HepG2 (cell line): Measurements from ENCODE around the gene AGT. TPM values are rescaled to one million over a fixed set of nuclear protein-coding genes. Genes with fewer than 3 reads are reported as not detected.

Source experiments
- MTF1 ChIP-seq: sonication (generic); formaldehyde crosslinking; IDR thresholded peaks from 2 replicates; pipeline ENCODE4 v1.5.0; 2020; ENCODE audit warnings: missing genetic modification reagents
- RBAK ChIP-seq: sonication (generic); formaldehyde crosslinking; IDR thresholded peaks from 2 replicates; pipeline ENCODE4 v1.5.1; 2020; ENCODE audit warnings: mild to moderate bottlenecking, missing genetic modification reagents
- SETDB1 ChIP-seq: sonication (generic); formaldehyde crosslinking; IDR thresholded peaks from 2 replicates; pipeline ENCODE4 v1.5.1; 2020; ENCODE audit warnings: missing genetic modification reagents, mild to moderate bottlenecking, borderline replicate concordance
- TEAD3 ChIP-seq: optimal IDR thresholded peaks from 2 replicates; pipeline ENCODE3; 2016; ENCODE audit warnings: borderline replicate concordance
- ZKSCAN5 ChIP-seq: sonication (generic); formaldehyde crosslinking; IDR thresholded peaks from 2 replicates; pipeline ENCODE4 v1.5.1; 2020; ENCODE audit warnings: mild to moderate bottlenecking, missing genetic modification reagents
- ZNF205 ChIP-seq: IDR thresholded peaks from 2 replicates; pipeline ENCODE4 v1.6.1; 2018; ENCODE audit warnings: missing biosample characterization, missing genetic modification reagents
- ZNF441 ChIP-seq: sonication (generic); formaldehyde crosslinking; IDR thresholded peaks from 2 replicates; pipeline ENCODE4 v1.7.0; 2021; ENCODE audit warnings: missing genetic modification reagents, borderline replicate concordance
- ZNF780A ChIP-seq: sonication (generic); formaldehyde crosslinking; IDR thresholded peaks from 2 replicates; pipeline ENCODE4 v1.8.0; 2022; ENCODE audit warnings: mild to moderate bottlenecking, missing genetic modification reagents, moderate library complexity
- ZNF83 ChIP-seq: sonication (generic); formaldehyde crosslinking; IDR thresholded peaks from 2 replicates; pipeline ENCODE4 v1.4.0; 2020; ENCODE audit warnings: missing genetic modification reagents, mild to moderate bottlenecking, borderline replicate concordance
- ZNF879 ChIP-seq: sonication (generic); formaldehyde crosslinking; IDR thresholded peaks from 2 replicates; pipeline ENCODE4 v1.8.1; 2023; ENCODE audit warnings: missing genetic modification reagents
- polyA plus RNA-seq, 8 experiments: library from polyadenylated mRNA; depleted of rRNA in 3 of 8; stranded (reverse) in 7 of 8; unstranded in 1 of 8; fragments of >200 nt; fragmentation: Illumina TruSeq in 4 of 8; extraction: Trizol in 4 of 8; gene quantifications; 2 replicates each; pipeline versions ENCODE4 v1.2.1 to v1.2.3, GENCODE V29; 2011 to 2016; ENCODE audit warnings: low read depth in 4 of 8, missing spikeins in 1 of 8, mixed read lengths in 1 of 8; ENCODE audit not compliant: insufficient read depth in 1 of 8
- total RNA-seq, 5 experiments: library from RNA; depleted of rRNA; stranded (reverse); fragments of >200 nt; fragmentation: Illumina TruSeq; extraction: Trizol; gene quantifications; 2 replicates each; pipeline ENCODE4 v1.2.3, GENCODE V29; 2016; ENCODE audit warnings: low read depth in 1 of 5
- TF ChIP-seq, protein P1 (sequence below): sonication (generic); formaldehyde crosslinking; IDR thresholded peaks from 2 replicates; pipeline ENCODE4 v1.4.0; 2020; ENCODE audit warnings: missing genetic modification reagents
- TF ChIP-seq, protein P2 (sequence below): sonication (generic); formaldehyde crosslinking; IDR thresholded peaks from 2 replicates; pipeline ENCODE4 v1.4.0; 2020; ENCODE audit warnings: missing genetic modification reagents
- TF ChIP-seq, protein P3 (sequence below): sonication (generic); formaldehyde crosslinking; IDR thresholded peaks from 2 replicates; pipeline ENCODE4 v1.8.0; 2022; ENCODE audit warnings: low read depth, missing genetic modification reagents
- TF ChIP-seq, protein P4 (sequence below): sonication (generic); formaldehyde crosslinking; IDR thresholded peaks from 2 replicates; pipeline ENCODE4 v1.4.0; 2020; ENCODE audit warnings: mild to moderate bottlenecking, missing genetic modification reagents

The AGT gene
- total and polyA plus RNA-seq, 2 of the 13 experiments (the other 11 are each of a cell fraction or from before 2014, with no cell fraction given), result 892 to 2,071 TPM

DNA sequence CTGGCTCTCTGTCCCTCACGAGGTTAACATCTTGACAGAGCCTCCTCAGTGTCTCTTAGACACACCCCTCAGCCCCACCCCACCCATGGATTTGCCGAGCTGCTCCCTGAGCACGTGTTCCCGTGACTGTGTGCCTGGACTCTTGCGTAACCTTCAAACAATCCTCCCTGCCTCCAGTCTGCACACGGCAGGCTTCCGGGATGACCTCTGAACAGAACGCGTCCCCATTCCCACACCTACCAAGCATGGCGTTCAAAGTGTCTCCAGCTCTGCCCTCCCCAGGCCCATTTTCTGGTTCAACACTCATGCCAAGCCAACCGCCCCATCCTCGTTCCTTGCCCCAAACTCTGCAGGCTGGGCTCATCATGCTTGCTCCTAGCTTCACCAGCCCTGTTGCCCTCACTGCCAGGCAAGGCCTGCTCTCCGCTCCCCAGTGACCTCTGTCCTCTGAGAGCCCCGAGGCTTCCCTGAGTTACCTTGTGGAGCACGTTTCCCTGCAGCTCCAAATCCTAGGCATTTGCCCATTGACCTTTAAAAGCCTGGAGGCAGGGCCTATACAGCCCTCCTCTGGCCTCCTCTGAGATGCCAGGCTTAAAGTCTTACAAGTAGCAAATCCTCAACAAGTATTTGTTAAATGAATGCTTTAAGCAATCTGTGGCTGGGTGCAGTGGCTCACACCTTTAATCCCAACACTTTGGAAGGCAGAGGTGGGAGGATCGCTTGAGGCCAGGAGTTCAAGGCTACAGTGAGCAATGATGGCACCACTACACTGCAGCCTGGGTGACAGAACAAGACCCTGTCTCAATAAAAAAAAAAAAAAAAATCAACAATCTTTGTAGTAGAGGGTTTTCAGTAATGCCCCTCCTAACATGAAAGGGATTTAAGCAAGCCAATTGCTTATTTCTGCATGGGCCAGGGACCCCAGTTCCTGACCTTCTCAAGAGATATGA, 5.0 kb downstream of the AGT start (continued):
- TF ChIP-seq, protein P1, sequence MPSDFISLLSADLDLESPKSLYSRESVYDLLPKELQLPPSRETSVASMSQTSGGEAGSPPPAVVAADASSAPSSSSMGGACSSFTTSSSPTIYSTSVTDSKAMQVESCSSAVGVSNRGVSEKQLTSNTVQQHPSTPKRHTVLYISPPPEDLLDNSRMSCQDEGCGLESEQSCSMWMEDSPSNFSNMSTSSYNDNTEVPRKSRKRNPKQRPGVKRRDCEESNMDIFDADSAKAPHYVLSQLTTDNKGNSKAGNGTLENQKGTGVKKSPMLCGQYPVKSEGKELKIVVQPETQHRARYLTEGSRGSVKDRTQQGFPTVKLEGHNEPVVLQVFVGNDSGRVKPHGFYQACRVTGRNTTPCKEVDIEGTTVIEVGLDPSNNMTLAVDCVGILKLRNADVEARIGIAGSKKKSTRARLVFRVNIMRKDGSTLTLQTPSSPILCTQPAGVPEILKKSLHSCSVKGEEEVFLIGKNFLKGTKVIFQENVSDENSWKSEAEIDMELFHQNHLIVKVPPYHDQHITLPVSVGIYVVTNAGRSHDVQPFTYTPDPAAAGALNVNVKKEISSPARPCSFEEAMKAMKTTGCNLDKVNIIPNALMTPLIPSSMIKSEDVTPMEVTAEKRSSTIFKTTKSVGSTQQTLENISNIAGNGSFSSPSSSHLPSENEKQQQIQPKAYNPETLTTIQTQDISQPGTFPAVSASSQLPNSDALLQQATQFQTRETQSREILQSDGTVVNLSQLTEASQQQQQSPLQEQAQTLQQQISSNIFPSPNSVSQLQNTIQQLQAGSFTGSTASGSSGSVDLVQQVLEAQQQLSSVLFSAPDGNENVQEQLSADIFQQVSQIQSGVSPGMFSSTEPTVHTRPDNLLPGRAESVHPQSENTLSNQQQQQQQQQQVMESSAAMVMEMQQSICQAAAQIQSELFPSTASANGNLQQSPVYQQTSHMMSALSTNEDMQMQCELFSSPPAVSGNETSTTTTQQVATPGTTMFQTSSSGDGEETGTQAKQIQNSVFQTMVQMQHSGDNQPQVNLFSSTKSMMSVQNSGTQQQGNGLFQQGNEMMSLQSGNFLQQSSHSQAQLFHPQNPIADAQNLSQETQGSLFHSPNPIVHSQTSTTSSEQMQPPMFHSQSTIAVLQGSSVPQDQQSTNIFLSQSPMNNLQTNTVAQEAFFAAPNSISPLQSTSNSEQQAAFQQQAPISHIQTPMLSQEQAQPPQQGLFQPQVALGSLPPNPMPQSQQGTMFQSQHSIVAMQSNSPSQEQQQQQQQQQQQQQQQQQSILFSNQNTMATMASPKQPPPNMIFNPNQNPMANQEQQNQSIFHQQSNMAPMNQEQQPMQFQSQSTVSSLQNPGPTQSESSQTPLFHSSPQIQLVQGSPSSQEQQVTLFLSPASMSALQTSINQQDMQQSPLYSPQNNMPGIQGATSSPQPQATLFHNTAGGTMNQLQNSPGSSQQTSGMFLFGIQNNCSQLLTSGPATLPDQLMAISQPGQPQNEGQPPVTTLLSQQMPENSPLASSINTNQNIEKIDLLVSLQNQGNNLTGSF (CRISPR knock-in tag), result no peak
- 0 out of 2 replicates have a peak, but pooled peaks have one; percentile 70 for TF ChIP-seq ZNF205 (CRISPR knock-in tag)
- no peak for TF ChIP-seq ZKSCAN5
- peak; percentile 99 for TF ChIP-seq MTF1
- no peak for TF ChIP-seq RBAK
- no peak for TF ChIP-seq ZNF879 (CRISPR knock-in tag)
- TF ChIP-seq SETDB1, result no peak
- no peak for TF ChIP-seq ZNF441 (CRISPR knock-in tag)
- TF ChIP-seq ZNF780A (CRISPR knock-in tag), result peak; percentile 58; the same call in 1 of the 2 replicates
- TF ChIP-seq, protein P2, sequence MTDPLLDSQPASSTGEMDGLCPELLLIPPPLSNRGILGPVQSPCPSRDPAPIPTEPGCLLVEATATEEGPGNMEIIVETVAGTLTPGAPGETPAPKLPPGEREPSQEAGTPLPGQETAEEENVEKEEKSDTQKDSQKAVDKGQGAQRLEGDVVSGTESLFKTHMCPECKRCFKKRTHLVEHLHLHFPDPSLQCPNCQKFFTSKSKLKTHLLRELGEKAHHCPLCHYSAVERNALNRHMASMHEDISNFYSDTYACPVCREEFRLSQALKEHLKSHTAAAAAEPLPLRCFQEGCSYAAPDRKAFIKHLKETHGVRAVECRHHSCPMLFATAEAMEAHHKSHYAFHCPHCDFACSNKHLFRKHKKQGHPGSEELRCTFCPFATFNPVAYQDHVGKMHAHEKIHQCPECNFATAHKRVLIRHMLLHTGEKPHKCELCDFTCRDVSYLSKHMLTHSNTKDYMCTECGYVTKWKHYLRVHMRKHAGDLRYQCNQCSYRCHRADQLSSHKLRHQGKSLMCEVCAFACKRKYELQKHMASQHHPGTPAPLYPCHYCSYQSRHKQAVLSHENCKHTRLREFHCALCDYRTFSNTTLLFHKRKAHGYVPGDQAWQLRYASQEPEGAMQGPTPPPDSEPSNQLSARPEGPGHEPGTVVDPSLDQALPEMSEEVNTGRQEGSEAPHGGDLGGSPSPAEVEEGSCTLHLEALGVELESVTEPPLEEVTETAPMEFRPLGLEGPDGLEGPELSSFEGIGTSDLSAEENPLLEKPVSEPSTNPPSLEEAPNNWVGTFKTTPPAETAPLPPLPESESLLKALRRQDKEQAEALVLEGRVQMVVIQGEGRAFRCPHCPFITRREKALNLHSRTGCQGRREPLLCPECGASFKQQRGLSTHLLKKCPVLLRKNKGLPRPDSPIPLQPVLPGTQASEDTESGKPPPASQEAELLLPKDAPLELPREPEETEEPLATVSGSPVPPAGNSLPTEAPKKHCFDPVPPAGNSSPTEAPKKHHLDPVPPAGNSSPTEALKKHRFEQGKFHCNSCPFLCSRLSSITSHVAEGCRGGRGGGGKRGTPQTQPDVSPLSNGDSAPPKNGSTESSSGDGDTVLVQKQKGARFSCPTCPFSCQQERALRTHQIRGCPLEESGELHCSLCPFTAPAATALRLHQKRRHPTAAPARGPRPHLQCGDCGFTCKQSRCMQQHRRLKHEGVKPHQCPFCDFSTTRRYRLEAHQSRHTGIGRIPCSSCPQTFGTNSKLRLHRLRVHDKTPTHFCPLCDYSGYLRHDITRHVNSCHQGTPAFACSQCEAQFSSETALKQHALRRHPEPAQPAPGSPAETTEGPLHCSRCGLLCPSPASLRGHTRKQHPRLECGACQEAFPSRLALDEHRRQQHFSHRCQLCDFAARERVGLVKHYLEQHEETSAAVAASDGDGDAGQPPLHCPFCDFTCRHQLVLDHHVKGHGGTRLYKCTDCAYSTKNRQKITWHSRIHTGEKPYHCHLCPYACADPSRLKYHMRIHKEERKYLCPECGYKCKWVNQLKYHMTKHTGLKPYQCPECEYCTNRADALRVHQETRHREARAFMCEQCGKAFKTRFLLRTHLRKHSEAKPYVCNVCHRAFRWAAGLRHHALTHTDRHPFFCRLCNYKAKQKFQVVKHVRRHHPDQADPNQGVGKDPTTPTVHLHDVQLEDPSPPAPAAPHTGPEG, result no peak
- peak; percentile 89 for TF ChIP-seq TEAD3 (CRISPR knock-in tag)
- TF ChIP-seq, protein P3, sequence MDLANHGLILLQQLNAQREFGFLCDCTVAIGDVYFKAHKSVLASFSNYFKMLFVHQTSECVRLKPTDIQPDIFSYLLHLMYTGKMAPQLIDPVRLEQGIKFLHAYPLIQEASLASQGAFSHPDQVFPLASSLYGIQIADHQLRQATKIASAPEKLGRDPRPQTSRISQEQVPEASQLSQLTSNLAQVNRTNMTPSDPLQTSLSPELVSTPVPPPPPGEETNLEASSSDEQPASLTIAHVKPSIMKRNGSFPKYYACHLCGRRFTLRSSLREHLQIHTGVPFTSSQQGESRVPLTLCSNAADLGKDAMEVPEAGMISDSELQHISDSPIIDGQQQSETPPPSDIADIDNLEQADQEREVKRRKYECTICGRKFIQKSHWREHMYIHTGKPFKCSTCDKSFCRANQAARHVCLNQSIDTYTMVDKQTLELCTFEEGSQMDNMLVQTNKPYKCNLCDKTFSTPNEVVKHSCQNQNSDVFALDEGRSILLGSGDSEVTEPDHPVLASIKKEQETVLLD (CRISPR knock-in tag), result no peak
- TF ChIP-seq ZNF83 (CRISPR knock-in tag), result no peak
- TF ChIP-seq, protein P4, sequence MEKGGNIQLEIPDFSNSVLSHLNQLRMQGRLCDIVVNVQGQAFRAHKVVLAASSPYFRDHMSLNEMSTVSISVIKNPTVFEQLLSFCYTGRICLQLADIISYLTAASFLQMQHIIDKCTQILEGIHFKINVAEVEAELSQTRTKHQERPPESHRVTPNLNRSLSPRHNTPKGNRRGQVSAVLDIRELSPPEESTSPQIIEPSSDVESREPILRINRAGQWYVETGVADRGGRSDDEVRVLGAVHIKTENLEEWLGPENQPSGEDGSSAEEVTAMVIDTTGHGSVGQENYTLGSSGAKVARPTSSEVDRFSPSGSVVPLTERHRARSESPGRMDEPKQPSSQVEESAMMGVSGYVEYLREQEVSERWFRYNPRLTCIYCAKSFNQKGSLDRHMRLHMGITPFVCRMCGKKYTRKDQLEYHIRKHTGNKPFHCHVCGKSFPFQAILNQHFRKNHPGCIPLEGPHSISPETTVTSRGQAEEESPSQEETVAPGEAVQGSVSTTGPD (CRISPR knock-in tag), result no peak; the same call in 1 of the 2 replicates
